ENCODE results near the gene ERLIN1.

Gene ERLIN1

DNA sequence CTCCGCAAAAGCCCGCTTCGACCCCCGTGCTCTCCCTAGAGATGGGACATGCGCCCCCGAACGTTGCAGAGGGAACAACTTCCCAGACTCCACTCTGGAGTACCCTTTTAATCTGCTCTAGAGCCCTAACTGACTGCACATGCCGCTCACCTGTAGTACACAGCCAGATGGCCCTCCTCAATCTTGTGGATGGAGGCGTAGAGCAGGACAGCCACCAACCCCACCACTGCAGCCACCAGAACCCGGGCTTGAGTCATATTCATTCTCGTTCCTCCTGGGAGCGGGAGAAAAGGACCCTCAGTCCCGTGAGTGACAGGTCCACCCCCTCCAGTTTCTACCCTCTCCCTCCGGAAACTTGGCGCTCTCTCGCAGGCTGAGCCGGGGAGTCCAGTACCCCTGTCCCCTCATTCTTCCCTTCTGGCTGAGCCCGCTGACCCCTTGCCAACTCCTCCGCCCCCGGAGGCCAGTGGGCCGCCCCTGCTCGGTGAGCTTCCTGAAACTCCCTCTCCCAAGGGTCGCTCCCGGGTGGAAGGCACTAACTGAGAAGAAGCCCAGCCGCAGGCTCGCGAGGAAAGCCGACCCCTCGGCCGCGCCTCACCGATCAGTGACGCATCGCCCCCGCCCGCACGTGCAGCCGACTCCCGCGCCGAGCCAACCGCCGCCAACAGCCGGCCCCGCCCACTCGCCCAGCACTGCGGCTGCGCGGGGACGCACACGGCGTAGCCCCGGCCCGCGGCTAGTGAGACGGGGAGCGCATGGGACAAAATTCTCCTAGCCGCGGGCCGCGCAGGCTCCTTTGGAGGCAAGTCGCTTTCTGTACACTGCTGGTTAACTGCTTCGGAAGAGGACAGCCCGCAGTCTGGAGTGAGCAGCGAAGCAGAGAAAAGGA is at the start of gene ERLIN1:
Gene ERLIN1, minus strand, starts transcription at position 666 of the 889 bp plus-strand sequence. Its CDS starts 403 bp downstream, at position 263.
- DNase-seq = peak; percentile 80 to 90

DNA sequence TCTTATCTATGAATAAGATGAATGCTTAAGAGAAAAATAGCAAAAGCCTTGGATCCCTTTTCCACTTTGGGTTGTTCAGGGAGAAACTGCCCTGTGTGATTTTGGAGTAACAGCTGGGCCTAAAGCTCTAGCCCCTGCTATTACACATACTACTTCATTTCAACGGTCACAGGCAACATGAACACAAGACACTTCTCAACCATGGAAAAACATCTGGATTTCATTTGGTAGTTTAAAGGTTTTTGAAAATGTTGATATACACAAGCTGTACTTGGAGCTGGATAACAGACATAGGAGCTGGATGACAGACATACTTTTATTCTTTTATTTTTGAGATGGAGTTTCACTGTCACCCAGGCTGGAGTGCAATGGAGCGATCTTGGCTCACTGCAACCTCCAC is 46.3 kb upstream of the ERLIN1 start:
- DNase-seq = no peak

DNA sequence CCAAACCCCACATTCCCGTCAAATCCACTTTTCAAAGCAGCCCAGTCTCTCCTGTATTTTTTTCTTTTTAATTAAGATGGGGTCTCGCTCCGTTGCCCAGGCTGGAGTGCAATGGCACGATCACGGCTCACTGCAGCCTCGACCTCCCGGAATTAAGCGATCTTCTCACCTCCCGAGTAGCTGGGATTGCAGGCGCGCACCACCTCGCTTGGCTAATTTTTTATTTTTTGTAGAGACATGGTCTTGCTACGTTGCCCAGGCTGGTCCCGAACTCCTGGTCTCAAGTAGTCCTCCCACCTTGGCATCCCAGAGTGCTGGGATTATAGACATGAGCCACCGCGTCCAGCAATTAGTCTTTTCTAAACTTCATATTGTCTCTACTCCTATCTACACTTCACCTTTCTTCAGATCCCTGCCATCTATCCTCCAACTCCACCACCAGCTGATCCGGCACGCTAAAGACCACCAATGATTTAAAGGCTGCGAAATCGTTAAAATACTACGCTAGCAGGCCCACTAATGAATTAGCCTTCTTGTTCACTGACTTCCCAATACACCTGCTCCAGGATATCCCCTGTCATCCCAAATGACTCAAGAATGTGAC is 44.1 kb upstream of the ERLIN1 start:
- DNase-seq = no peak

DNA sequence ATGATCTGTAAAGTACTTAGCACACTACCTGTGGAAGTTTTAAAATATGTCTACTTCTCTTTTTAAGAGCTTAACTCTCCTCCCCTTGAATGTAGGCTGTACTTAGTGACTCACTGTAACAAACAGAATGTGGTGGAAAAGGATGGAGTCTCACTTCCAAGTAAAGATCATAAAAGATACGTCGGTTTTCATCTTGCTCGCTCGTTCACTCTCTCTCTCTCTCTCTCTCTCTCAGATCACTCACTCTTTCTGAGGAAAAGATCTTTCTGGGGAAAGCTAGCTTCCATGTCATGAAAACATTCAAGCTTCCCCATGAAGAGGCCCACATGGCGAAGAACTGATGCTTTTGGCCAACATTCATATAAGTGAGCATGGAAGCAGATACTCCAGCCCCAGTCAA is 38.0 kb upstream of the ERLIN1 start:
- DNase-seq = no peak

DNA sequence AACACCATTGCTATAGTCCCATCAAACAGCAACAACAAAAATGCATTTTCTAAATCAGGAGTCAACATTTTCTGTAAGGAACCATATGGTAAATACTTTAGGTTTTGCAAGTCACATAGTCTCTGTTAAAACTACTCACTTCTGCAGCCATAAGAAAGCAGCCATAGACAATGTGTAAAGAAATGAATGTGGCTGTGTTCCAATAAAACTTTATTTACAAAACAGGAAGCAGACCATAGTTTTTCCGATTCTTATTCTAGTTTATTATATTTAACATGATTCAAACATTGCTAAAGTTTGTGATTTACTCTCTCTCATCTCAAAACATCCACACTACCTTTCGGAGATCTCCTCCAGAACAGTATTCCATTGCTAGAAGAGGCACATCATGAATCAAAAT is 36.7 kb upstream of the ERLIN1 start:
- DNase-seq = no peak

DNA sequence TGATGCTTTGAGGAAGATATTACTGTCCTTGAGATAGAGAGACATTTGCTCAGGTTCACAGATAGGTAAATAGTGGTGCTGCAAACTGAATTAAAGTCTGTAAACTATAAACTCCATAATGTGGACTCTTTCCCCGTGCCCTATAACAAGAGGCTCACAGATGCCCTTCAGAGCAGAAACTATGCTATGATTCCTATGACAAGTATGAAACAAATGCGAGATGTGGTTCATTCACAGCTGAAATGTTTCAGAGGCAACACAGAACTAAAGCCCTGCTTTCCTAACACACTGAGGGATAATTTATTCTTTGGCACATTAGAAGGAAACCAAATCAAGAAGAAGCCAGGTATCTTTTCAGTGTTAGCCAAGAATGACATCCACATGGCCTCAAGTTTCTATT is 30.2 kb upstream of the ERLIN1 start:
- DNase-seq = no peak

DNA sequence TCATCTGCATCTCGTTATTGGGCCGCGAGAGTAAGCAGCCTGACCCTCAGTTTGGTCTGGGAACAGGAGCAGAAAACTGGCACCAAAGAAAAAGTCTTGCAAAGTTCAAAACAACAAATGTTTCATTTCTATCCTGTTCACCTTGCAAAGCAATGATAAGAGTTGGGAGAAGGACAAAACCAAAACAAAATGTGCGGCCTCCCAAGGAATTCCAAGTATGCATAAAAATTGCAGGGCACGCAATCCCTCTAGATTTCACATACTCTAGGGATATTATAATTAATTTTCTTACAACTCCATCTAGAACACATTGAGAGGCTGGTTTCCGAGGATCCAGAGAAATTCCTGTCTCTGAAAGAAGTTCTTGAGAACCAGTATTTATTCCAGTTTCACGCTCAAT is 23.5 kb upstream of the ERLIN1 start:
- no peak for DNase-seq

DNA sequence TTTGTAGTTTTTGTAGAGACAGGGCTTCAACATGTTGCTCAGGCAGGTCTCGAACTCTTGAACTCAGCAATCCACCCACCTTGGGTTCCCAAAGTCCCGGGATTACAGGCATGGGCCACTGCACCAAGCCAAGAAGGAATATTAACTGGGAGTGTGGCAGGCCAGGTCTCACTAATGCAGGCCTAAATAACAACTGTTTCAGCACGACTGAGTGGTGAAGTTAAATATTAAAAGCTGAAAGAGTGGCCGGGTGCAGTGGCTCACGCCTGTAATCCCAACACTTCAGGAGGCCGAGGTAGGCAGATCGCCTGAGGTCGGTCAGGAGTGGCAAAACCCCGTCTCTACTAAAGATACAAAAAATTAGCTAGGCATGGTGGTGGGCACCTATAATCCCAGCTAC is 22.4 kb upstream of the ERLIN1 start:
- no peak for DNase-seq

DNA sequence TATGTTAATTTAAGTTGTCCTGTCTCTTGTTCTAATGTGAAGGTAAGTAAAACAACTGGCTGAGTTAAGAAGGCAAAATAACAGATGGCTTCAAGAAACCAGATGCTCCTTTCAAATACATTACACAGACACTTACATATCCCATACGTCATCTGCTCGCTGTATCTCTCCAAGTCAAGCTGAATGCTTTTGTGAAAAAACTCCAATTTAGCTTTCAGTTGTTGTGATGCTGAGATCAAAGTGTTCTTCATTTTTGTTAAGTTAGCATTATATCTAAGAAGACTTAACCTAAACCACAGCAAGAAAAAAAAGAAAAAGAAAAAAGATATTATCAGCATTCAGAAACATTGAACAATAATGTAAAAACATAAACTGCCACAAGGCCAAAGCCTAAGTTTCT is 18.5 kb upstream of the ERLIN1 start:
- DNase-seq = no peak

DNA sequence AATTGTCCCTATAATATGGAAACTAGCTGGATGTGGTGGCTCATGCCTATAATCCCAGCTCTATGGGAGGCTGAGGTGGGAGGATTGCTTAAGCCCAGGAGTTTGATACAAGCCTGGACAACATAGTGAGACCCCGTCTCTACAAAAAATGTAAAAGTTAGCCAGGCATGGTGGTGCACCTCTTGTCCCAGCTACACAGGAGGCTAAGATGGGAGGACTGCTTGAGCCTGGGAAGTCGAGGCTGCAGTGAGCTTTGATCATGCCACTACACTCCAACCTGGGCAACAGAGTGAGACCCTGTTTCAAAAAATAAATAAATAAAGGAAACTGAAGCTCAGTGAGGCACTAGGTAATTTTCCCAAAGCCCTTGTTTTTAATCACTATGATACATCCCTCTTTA is 15.7 kb upstream of the ERLIN1 start:
- DNase-seq = no peak

DNA sequence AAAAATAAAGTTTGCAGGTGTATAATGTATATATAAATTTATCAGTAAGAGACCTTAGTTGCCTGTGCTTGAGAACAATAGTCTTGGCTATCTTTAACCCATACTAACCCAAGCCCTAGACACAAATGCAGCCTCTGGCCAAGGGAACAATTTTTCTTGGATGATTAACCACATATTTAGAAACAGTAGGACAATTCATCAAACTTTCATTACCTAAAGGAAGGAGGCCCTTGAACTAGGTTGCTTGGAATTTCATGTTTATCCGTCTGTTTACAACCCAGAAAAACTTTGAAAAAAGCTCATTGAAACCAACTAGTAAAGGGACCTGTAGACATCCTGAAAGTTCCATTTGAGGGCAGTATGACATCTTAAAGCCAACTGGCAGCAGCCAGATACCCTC is 8.9 kb upstream of the ERLIN1 start:
- DNase-seq = no peak

DNA sequence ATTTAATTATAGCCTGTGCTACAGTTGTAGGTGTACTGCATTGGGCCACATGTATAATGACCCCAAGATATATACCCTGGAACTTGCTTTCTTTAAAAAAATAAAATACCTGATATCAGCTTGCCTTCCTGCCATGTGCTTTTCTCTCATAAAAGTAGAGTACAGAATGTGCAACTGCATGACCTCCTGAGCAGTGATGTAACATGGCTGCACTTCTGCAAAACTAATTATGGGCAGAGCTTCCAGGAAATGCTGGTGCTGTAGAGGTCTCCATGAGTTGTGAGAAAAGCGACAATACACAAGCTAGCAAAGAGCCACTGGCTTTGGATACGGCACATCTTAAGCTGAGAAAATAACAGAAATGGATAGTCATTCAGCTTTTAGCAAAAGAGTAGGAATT is 6.5 kb upstream of the ERLIN1 start:
- DNase-seq = peak; percentile 54 to 77

DNA sequence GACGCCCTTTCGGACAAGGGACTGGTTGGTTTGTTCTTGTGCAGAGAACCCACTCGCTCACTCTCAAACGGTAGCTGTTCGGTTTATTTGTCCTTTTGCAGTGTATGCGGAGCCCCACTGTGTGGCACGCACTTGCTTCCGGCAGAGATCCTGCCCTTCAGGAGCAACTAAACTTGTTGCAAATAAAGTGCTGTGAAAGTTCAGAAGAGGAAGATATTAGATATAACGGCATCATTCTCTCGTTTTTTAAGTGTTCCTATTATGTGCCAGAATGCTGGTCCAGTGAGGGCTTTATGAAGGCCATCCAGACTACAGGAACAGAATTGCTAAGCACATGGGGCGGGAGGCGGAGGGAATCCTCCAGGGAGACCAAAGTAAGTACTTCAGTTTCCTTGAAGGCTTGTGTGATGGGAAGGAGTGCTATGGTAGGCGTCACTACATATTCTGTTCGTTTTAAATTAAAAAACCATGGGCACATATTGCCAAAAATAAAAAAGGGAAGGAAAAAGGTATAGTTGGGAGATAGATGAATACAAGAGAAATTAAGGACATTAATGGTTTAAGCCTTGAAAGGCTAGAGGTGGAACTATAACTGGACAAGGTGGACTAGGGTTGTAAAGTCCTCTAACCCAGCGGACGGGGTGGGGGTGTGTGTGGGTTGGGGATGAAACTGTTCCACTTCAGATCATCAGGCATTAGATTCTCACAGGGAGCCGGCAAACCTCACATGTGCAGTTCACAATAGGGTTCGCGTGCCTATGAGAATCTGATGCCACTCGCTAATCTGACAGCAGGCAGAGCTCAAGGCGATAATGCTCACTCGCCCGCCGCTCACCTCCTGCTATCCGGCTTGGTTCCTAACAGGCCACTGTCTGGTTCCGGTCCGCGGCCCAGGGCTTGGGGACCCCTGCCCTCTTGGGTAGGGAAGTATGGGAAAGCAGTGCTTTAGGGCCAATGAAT is 704 bp upstream of the ERLIN1 start:
- no peak for DNase-seq

DNA sequence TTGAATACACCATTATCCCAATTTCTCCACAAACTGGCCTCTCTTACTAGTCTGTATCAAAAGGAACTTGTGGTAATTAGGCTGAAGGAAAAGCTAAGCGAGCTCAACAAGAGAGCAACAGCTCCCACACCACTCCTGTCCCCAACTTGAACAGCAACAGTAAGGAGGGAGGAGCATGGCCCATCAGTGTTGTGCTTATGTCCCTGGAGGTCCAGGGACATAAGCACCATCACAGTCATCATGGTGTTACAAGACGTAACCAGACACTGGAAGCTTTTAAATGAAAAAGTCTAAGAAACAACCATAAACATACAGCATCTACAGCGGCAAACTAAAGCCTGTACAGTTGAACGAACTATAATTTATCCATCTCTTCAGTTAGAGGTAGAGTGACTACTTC is 989 bp downstream of the ERLIN1 start:
- peak; percentile 27 to 45 for DNase-seq

DNA sequence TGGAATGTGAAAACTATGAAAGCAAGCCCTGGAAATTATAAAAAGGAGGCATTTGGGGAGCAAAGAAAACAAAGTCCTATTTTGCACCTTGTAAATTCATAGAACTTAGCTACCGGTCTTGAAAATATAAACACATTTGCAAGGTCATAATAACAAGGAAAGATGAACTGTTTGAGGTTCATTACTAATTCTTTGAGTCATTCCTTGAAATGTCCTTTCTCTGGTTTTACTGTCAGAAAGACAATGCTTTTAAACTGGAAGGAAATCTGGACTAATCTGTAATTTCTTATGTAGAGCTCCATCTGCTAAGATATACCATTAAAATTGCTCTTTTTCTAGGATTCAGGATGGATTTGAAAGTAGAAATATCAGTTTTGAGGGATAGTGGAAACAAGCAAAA is 1.4 kb downstream of the ERLIN1 start:
- DNase-seq = no peak

DNA sequence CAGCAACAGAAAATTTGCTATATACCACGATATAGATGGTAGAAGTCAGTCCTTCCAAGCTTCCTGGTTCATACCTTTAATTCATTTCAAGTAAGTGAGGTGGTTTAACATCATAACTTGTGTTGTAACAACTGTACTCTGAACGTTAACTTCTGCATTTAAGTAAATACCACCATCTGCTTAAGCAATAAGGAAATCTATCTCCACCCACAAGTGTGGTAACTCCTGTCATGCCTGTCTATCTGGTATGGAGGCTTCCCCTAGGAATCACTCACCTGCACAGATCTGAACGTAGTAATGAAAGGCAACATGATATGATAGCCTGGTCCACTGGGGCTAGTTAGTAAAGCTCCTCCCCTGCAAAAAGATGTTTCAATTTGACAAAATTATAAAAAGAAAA is 2.3 kb downstream of the ERLIN1 start:
- peak; percentile 90 to 97 for DNase-seq

DNA sequence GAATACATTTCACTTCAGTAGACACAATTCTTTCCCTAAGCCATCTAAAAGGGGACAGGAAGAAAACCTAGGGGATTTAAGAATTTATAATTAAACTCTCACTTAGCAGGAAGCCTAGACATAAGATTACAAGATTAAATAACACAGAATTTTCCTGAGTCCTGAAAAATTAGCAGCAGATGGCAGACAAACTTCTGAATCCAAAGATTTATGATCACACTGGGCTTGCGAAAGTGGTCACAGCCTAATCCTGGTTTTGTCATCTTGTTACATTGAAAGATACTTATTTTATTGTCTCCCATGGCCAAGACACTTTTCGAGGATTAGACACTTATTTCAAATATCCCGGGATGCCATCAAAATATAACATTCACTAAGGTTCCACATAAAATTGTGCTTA is 2.9 kb downstream of the ERLIN1 start:
- no peak for DNase-seq

DNA sequence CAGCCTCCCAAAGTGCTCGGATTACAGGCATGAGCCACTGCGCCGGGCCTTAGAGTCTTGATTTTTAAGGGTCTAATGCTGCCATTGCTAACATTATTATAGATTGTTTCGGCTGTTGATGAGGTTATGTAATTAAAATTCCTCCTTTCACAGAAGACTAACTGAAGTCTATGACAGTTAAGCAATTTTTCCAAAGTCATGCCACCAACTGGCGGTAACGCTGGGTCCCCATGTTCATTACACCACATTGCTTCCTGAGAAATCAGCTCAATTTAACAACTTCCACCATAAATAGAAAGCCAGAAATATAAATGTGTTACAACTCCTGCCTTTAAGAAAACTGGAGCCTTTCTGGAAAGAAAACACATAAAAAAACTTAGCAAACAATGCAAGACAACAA is 3.5 kb downstream of the ERLIN1 start:
- peak; percentile 69 to 77 for DNase-seq

DNA sequence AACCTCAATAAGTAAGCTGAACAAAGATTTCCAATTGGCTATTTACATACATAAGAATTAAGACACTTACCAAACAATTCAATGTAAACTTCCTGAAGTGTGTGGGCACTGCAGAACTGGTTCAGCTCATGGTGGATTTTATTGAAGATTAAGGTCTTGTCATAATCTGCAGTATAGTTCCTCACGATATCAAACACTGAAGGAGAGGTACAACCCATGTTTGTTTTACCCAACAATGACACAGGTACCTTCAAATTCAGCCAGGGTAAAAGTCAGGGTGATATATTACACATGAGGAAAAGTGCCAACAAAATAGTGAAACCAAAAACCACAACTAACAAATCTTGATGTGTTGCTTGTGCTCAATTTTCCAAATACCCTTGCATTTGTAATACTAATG is 10.0 kb downstream of the ERLIN1 start:
- no peak for DNase-seq

DNA sequence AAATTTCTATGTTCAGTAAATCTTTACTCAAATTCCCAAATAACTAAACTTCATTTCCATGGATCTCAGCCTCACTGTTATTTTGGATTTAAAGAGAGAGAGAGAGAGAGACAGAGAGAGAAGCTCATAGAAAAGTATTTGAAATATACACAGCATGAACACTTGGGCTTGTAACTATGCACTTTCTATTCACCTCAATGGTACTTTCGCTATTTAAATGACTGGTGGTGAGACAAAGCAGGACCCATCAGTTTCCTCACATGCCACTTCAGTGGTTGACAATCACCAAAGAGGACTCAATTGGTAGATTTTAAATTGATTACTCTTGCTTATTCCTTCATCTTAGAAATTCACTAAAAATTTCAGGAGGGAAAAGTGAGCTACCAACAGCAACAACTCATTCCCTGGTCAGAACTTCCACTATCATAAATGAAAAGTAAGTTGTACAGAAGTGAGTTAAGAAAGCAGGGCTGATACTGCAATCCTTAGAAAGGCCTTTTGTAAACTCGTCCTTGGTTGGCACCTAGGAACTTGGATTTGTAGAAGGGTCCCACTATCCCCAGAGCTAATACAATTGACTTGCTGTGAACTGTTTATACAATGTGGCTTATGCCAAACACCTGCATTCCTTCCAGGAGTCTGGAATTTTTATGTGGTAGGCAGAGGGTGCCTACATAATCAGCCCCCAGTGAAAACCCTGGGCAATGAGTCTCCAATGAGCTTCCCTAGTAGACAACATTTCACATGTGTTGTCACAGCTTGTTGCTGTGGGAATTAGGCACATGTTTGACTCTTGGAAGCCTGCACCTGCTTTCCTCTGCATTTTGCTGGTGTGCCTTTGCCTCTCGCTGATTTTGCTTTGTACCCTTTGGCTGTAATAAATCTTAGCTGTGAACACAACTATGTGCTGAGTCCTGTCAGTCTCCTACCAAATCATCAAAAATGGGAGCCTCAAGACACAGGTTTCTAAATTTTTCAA is 10.8 kb downstream of the ERLIN1 start:
- no peak for DNase-seq

DNA sequence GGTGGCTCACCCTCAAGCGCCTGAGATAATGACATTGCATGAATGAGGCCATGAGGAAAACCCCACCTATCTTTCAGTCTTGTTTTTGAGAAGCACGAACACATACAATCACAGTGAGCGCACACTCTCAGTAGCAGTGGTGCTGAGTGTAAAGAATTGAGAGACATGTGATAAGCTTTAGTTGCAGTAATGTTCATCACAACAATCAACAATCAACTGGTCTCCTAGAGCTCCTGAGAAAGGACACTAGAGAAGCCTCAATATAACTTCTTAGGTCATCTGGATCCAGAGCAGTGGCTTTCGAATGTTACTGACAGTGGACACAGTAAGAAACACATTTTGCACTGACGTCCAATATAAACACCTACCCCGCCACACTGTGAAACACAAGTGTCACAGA is 12.8 kb downstream of the ERLIN1 start:
- no peak for DNase-seq

DNA sequence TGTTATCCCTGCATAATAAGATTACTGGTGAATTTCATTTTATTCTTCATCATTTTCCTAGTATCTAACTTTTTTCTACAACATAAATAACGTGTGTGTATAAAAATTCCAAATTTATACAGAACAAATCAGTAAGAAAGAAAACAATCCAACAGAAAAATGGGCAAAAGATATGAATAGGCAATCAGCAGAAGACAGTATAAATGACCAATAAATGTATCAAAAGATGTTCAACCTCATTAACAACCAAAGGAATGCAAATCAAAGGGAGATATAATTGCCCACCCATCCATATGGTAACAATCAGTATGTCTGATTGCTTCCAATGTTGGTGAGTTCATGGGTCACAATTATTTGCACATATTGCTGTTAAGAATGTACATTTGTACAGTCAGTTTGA is 13.5 kb downstream of the ERLIN1 start:
- no peak for DNase-seq
